SK-N-SH (cell line): ENCODE data around the gene DPEP2. TPM values are rescaled to one million over a fixed set of nuclear protein-coding genes. Genes with fewer than 3 reads are reported as not detected.

Source experiments
- CTCF ChIA-PET: fragments of 300-600, 350-600 bp; formaldehyde crosslinking; extraction: SDS; loops from one replicate; lab custom pipeline; 2021; lab: Yijun Ruan, JAX
- POLR2A ChIA-PET: fragments of 350-600 bp; sonication (Branson Sonifier 250); formaldehyde crosslinking; extraction: SDS; loops from one replicate; lab custom pipeline; 2020; ENCODE audit warnings: antibody characterized with exemption, inconsistent platforms; lab: Yijun Ruan, JAX
- DNase-seq: peaks from one replicate; pipeline ENCODE4 v3.0.0; 2012
- H2AFZ ChIP-seq: fragments of 200-600 bp; sonication (generic); 2 replicates; pipeline ENCODE4 v1.8.1; 2016; ENCODE audit warnings: antibody characterized with exemption, mild to moderate bottlenecking, low read depth
- H3F3A ChIP-seq: fragments of 200-600 bp; sonication (generic); replicated peaks from 2 replicates; pipeline ENCODE3; 2016; ENCODE audit warnings: antibody characterized with exemption, mild to moderate bottlenecking; ENCODE audit not compliant: insufficient read depth
- H3K27ac ChIP-seq, 2 experiments: fragments of 200-500 bp in 1 of 2; fragments of 200-600 bp in 1 of 2; sonication (Bioruptor generic) in 1 of 2; sonication (generic), shearing (Covaris generic) in 1 of 2; 2 replicates each; pipeline versions ENCODE4 v1.5.1 to v1.6.1; 2014 to 2016; ENCODE audit warnings: low read depth in 2 of 2, inconsistent platforms in 1 of 2, low read length in 1 of 2, mild to moderate bottlenecking in 1 of 2, mixed read lengths in 1 of 2
- H3K27me3 ChIP-seq: fragments of 200-600 bp; sonication (generic), shearing (Covaris generic); 2 replicates; pipeline ENCODE4 v1.6.1; 2016; ENCODE audit warnings: mixed run types; ENCODE audit not compliant: insufficient read depth
- H3K36me3 ChIP-seq, 2 experiments: fragments of 200-500 bp in 1 of 2; fragments of 200-600 bp in 1 of 2; sonication (Bioruptor generic) in 1 of 2; sonication (generic) in 1 of 2; replicated peaks in 1 of 2; 2 replicates each; pipeline versions ENCODE3 to v1.5.1; 2014 to 2016; ENCODE audit warnings: low read length in 1 of 2, mild to moderate bottlenecking in 1 of 2; ENCODE audit not compliant: insufficient read depth in 2 of 2, control insufficient read depth in 1 of 2
- H3K4me1 ChIP-seq, 2 experiments: fragments of 200-500 bp in 1 of 2; fragments of 200-600 bp in 1 of 2; sonication (Bioruptor generic) in 1 of 2; sonication (generic), shearing (Covaris generic) in 1 of 2; 2 replicates each; pipeline versions ENCODE4 v1.5.1 to v1.6.1; 2014 to 2016; ENCODE audit warnings: low read depth in 1 of 2, low read length in 1 of 2, mixed run types in 1 of 2; ENCODE audit not compliant: insufficient read depth in 2 of 2, control insufficient read depth in 1 of 2
- H3K4me2 ChIP-seq: fragments of 200-600 bp; sonication (generic), shearing (Covaris generic); 2 replicates; pipeline ENCODE4 v1.6.1; 2017; ENCODE audit warnings: mixed run types
- H3K4me3 ChIP-seq, 2 experiments: fragments of 200-500 bp in 1 of 2; fragments of 200-600 bp in 1 of 2; sonication (Bioruptor generic) in 1 of 2; sonication (generic), shearing (Covaris generic) in 1 of 2; 2 replicates each; pipeline versions ENCODE4 v1.5.1 to v1.8.1; 2014 to 2016; ENCODE audit warnings: low read depth in 2 of 2, inconsistent platforms in 1 of 2, low read length in 1 of 2, mild to moderate bottlenecking in 1 of 2, mixed read lengths in 1 of 2, moderate library complexity in 1 of 2
- H3K79me2 ChIP-seq: fragments of 200-600 bp; sonication (generic); 2 replicates; pipeline ENCODE4 v1.8.1; 2017; ENCODE audit warnings: mild to moderate bottlenecking; ENCODE audit not compliant: insufficient read depth
- H3K9ac ChIP-seq: fragments of 200-600 bp; sonication (generic); 2 replicates; pipeline ENCODE4 v1.6.1; 2017; ENCODE audit warnings: mixed run types
- H3K9me2 ChIP-seq: fragments of 200-600 bp; sonication (generic); 2 replicates; pipeline ENCODE4 v1.6.1; 2017; ENCODE audit warnings: mixed run types
- H3K9me3 ChIP-seq: fragments of 200-600 bp; sonication (generic); 2 replicates; pipeline ENCODE4 v1.6.1; 2017; ENCODE audit warnings: mixed run types, mild to moderate bottlenecking, moderate library complexity
- H4K20me1 ChIP-seq: fragments of 200-600 bp; sonication (generic); 2 replicates; pipeline ENCODE4 v1.6.1; 2017; ENCODE audit warnings: mild to moderate bottlenecking, mixed run types; ENCODE audit not compliant: insufficient read depth
- CHD2 ChIP-seq: fragments of 150-350 bp; IDR thresholded peaks from 2 replicates; pipeline ENCODE4 v1.6.1; 2018; ENCODE audit warnings: low read length; ENCODE audit not compliant: partially characterized antibody
- CTCF ChIP-seq: fragments of 200-600 bp; sonication (generic); IDR thresholded peaks from 2 replicates; pipeline ENCODE4 v1.6.1; 2017; ENCODE audit warnings: antibody characterized with exemption, mild to moderate bottlenecking, moderate library complexity
- EP300 ChIP-seq, 2 experiments: IDR thresholded peaks; 2 replicates each; pipeline versions ENCODE4 v1.4.0 to v1.6.1; 2012; ENCODE audit warnings: borderline replicate concordance in 1 of 2, low read depth in 1 of 2, low read length in 1 of 2
- GATA2 ChIP-seq: sonication (generic); formaldehyde crosslinking; IDR thresholded peaks from 2 replicates; pipeline ENCODE4 v1.5.0; 2020; ENCODE audit warnings: mild to moderate bottlenecking, missing genetic modification reagents
- MEF2A ChIP-seq: IDR thresholded peaks from 2 replicates; pipeline ENCODE4 v1.4.0; 2012; ENCODE audit warnings: low read depth, borderline replicate concordance
- NFIC ChIP-seq: IDR thresholded peaks from 2 replicates; pipeline ENCODE4 v1.4.0; 2012; ENCODE audit warnings: borderline replicate concordance
- NRF1 ChIP-seq: IDR thresholded peaks from 2 replicates; pipeline ENCODE4 v1.6.1; 2012; ENCODE audit warnings: low read depth, mild to moderate bottlenecking, low read length
- PBX3 ChIP-seq: IDR thresholded peaks from 2 replicates; pipeline ENCODE4; 2012
- RAD21 ChIP-seq: IDR thresholded peaks from 2 replicates; pipeline ENCODE4 v1.6.1; 2012; ENCODE audit warnings: mild to moderate bottlenecking, low read length
- RCOR1 ChIP-seq: fragments of 150-350 bp; IDR thresholded peaks from 2 replicates; pipeline ENCODE4 v1.6.1; 2017; ENCODE audit warnings: antibody characterized with exemption, low read length
- REST ChIP-seq: IDR thresholded peaks from 2 replicates; pipeline ENCODE4 v1.6.1; 2012; ENCODE audit warnings: mild to moderate bottlenecking, low read depth, low read length, moderate library complexity
- RXRA ChIP-seq: IDR thresholded peaks from 2 replicates; pipeline ENCODE4 v1.4.0; 2012; ENCODE audit warnings: low read depth, mild to moderate bottlenecking, borderline replicate concordance
- SIN3A ChIP-seq: IDR thresholded peaks from 2 replicates; pipeline ENCODE4 v1.6.1; 2012; ENCODE audit warnings: low read depth, mild to moderate bottlenecking, low read length, moderate library complexity, borderline replicate concordance
- TCF12 ChIP-seq: IDR thresholded peaks from 2 replicates; pipeline ENCODE4 v1.4.0; 2012
- WGBS: methylation state at CpG from one replicate; pipeline ENCODE4 v1.1.6; 2017; ENCODE audit warnings: low lambda C conversion rate; 5-methylcytosine and 5-hydroxymethylcytosine counted together
- polyA plus RNA-seq, 3 experiments: library from polyadenylated mRNA; depleted of rRNA; stranded (reverse); fragments of >200 nt; gene quantifications; 2 replicates each; pipeline ENCODE4 v1.2.3, GENCODE V29; 2012

The DPEP2 gene
- polyA plus RNA-seq, 1 of the 3 experiments (the other 2 are of a cell fraction): not detected

GRCh38 chr16:67953641-67954375, 45.5 kb downstream of the DPEP2 start (continued):
- TF ChIP-seq REST: no peak
- no peak for TF ChIP-seq RAD21
- no peak for TF ChIP-seq MEF2A
- no peak for TF ChIP-seq EP300 (IDR thresholded peaks at IDR 0.05; ENCODE audit: borderline replicate concordance in 1 of 2, low read depth in 1 of 2, low read length in 1 of 2)

GRCh38 chr16:67951485-67951884, 47.8 kb downstream of the DPEP2 start:
- Histone ChIP-seq H3K27ac (no peak overlapping the region), H3K27me3 (no peaks in the 10 kb centered on the region), H3K9ac (no peak overlapping the region), H3K4me2 (no peak overlapping the region), H3K4me3 (no peak overlapping the region), H3K79me2 (peaks cover 23% of the 10 kb centered on the region; the same call in 1 of the 2 replicates), H3K9me3 (no peaks in the 10 kb centered on the region)
- WGBS: 70% methylated on average over 6 of the region's 12 CpGs
- TF ChIP-seq RCOR1 (no peak), RAD21 (no peak), NFIC (no peak)
- TF ChIP-seq, all 33 proteins: peak for 0
- H3K36me3 ChIP-seq: peaks cover 15 to 66% of the 10 kb centered on the region in 2 experiments
- no peaks in the 10 kb centered on the region for H3K9me2 ChIP-seq
- no peak for DNase-seq
- no peaks in the 10 kb centered on the region for H4K20me1 ChIP-seq
- CTCF ChIA-PET: interaction anchor here (1.0 to 2.5 kb wide), 3 partner anchors 9 to 135 kb away, joined by 4 to 9 read pairs (median 9); no protein-coding TSS in a partner anchor
- no peak overlapping the region for H2AFZ ChIP-seq
- H3K4me1 ChIP-seq: peaks cover 0 to 8% of the 10 kb centered on the region in 2 experiments; a peak in 1 of 4 replicates
- POLR2A ChIA-PET: interaction anchor here (1.6 kb wide), 1 partner anchor 8 kb away, joined by 4 read pairs; no protein-coding TSS in a partner anchor
- H3F3A ChIP-seq: peaks cover 7% of the 10 kb centered on the region

- H3K4me1 ChIP-seq: peaks cover 0 to 8% of the 10 kb centered on the region in 2 experiments; a peak in 1 of 4 replicates
- H3K9me2 ChIP-seq: no peaks in the 10 kb centered on the region
- POLR2A ChIA-PET: interaction anchor here (1.1 to 1.6 kb wide), 2 partner anchors 10 kb away, joined by 4 read pairs; no protein-coding TSS in a partner anchor
- no peak overlapping the region for H3K4me3 ChIP-seq
- whole genome bisulfite sequencing: 97% methylated on average over 11 of the region's 16 CpGs
- CTCF ChIA-PET: interaction anchor here (1.0 to 2.5 kb wide), 3 partner anchors 9 to 134 kb away, joined by 4 to 9 read pairs (median 9); no protein-coding TSS in a partner anchor
- H3K27ac ChIP-seq: no peak overlapping the region
- no peak overlapping the region for H3K9ac ChIP-seq
- no peak overlapping the region for H3K4me2 ChIP-seq
- H3K27me3 ChIP-seq: no peaks in the 10 kb centered on the region
- peaks cover 7% of the 10 kb centered on the region for H3F3A ChIP-seq
- no peak for DNase-seq
- peaks cover 12% of the 10 kb centered on the region; the same call in 1 of the 2 replicates for H3K79me2 ChIP-seq
- no peaks in the 10 kb centered on the region for H3K9me3 ChIP-seq
- no peak overlapping the region for H2AFZ ChIP-seq
- H3K36me3 ChIP-seq: peaks cover 11 to 77% of the 10 kb centered on the region in 2 experiments
- H4K20me1 ChIP-seq: no peaks in the 10 kb centered on the region
- TF ChIP-seq CHD2 (no peak), TCF12 (no peak), NRF1 (no peak), NFIC (no peak), GATA2 (CRISPR knock-in tag) (no peak), CTCF (no peak), RCOR1 (no peak), SIN3A (no peak), PBX3 (no peak), RXRA (no peak), RAD21 (no peak)
These were observed 48.9 kb downstream of the DPEP2 start for GRCh38 chr16:67950335-67950843.
